Liver (tissue), 9 donors: ENCODE results near the gene GOLT1B. TPM values are rescaled to one million over a fixed set of nuclear protein-coding genes. Genes with fewer than 3 reads are reported as not detected.

Source experiments
- DNase-seq: peaks from one replicate; pipeline ENCODE4 v3.0.0-alpha.2; 2017; ENCODE audit warnings: low spot score
- H3K27ac ChIP-seq, 2 donors: one replicate each; pipeline ENCODE4 v1.7.0; 2013; ENCODE audit warnings: inconsistent platforms in 2 of 2, low read length in 2 of 2, control low read depth in 1 of 2, low read depth in 1 of 2, mild to moderate bottlenecking in 1 of 2
- H3K27me3 ChIP-seq, 4 donors: one replicate each; pipeline versions ENCODE4 v1.6.1 to v1.7.0; 2013; ENCODE audit warnings: low read length in 3 of 4, inconsistent platforms in 1 of 4, mild to moderate bottlenecking in 1 of 4, moderate library complexity in 1 of 4; ENCODE audit not compliant: control insufficient read depth in 4 of 4, insufficient read depth in 4 of 4
- H3K36me3 ChIP-seq, 4 donors: one replicate each; pipeline versions ENCODE4 v1.6.1 to v1.7.0; 2013; ENCODE audit warnings: low read length in 3 of 4, mild to moderate bottlenecking in 3 of 4, low read depth in 1 of 4, moderate library complexity in 1 of 4; ENCODE audit not compliant: control insufficient read depth in 4 of 4, insufficient read depth in 3 of 4
- H3K4me1 ChIP-seq, 4 donors: one replicate each; pipeline versions ENCODE4 v1.6.1 to v1.7.0; 2013; ENCODE audit warnings: low read length in 3 of 4, mild to moderate bottlenecking in 3 of 4, moderate library complexity in 1 of 4; ENCODE audit not compliant: control insufficient read depth in 4 of 4, insufficient read depth in 4 of 4
- H3K4me3 ChIP-seq, 3 donors: one replicate each; pipeline versions ENCODE4 v1.6.1 to v1.7.0; 2013; ENCODE audit warnings: low read length in 3 of 3, control low read depth in 1 of 3, low read depth in 1 of 3, mild to moderate bottlenecking in 1 of 3
- H3K9ac ChIP-seq, 2 donors: one replicate each; pipeline ENCODE4 v1.7.0; 2013; ENCODE audit warnings: low read length in 2 of 2, mild to moderate bottlenecking in 2 of 2, moderate library complexity in 2 of 2, control low read depth in 1 of 2, low read depth in 1 of 2
- H3K9me3 ChIP-seq, 4 donors: one replicate each; pipeline versions ENCODE4 v1.6.1 to v1.7.0; 2013; ENCODE audit warnings: low read length in 3 of 4; ENCODE audit not compliant: control insufficient read depth in 4 of 4
- EGR1 ChIP-seq, 2 donors: IDR thresholded peaks; 2 replicates each; pipeline ENCODE4 v1.6.1; 2016 to 2018; ENCODE audit warnings: antibody characterized with exemption in 2 of 2, low read depth in 2 of 2
- FOXA1 ChIP-seq: IDR thresholded peaks from 2 replicates; pipeline ENCODE4 v1.6.1; 2016; ENCODE audit warnings: antibody characterized with exemption
- FOXA2 ChIP-seq: IDR thresholded peaks from 2 replicates; pipeline ENCODE4 v1.6.1; 2016; ENCODE audit warnings: antibody characterized with exemption
- GABPA ChIP-seq, 2 donors: IDR thresholded peaks in 1 of 2; conservative IDR thresholded peaks in 1 of 2; 2 replicates each; pipeline ENCODE4 v1.6.1; 2016; ENCODE audit warnings: antibody characterized with exemption in 2 of 2, mild to moderate bottlenecking in 1 of 2, moderate library complexity in 1 of 2
- HNF4A ChIP-seq, 2 donors: conservative IDR thresholded peaks; 2 replicates each; pipeline ENCODE4 v1.6.1; 2016; ENCODE audit warnings: antibody characterized with exemption in 2 of 2, mild to moderate bottlenecking in 2 of 2
- HNF4G ChIP-seq: IDR thresholded peaks from 2 replicates; pipeline ENCODE4 v1.6.1; 2016; ENCODE audit warnings: antibody characterized with exemption
- JUND ChIP-seq, 2 donors: IDR thresholded peaks; 2 replicates each; pipeline ENCODE4 v1.6.1; 2016; ENCODE audit warnings: antibody characterized with exemption in 2 of 2
- NR2F2 ChIP-seq: IDR thresholded peaks from 2 replicates; pipeline ENCODE4 v1.6.1; 2016; ENCODE audit warnings: antibody characterized with exemption
- RAD21 ChIP-seq, 2 donors: IDR thresholded peaks; 2 replicates each; pipeline ENCODE4 v1.6.1; 2016; ENCODE audit warnings: antibody characterized with exemption in 2 of 2, mild to moderate bottlenecking in 2 of 2
- RXRA ChIP-seq, 2 donors: IDR thresholded peaks; 2 replicates each; pipeline ENCODE4 v1.6.1; 2017 to 2018; ENCODE audit warnings: antibody characterized with exemption in 2 of 2, mild to moderate bottlenecking in 1 of 2
- SP1 ChIP-seq: IDR thresholded peaks from 2 replicates; pipeline ENCODE4 v1.6.1; 2018; ENCODE audit warnings: antibody characterized with exemption, mild to moderate bottlenecking
- TAF1 ChIP-seq: conservative IDR thresholded peaks from 2 replicates; pipeline ENCODE4 v1.6.1; 2016; ENCODE audit warnings: antibody characterized with exemption, mild to moderate bottlenecking
- YY1 ChIP-seq: IDR thresholded peaks from 2 replicates; pipeline ENCODE4 v1.6.1; 2016; ENCODE audit warnings: antibody characterized with exemption, mild to moderate bottlenecking
- WGBS: extraction: QIAGEN DNeasy Blood & Tissue Kit; methylation state at CpG from one replicate; pipeline ENCODE4 v1.1.7; 2013; 5-methylcytosine and 5-hydroxymethylcytosine counted together
- polyA plus RNA-seq, 2 donors: library from polyadenylated mRNA; stranded (reverse) in 1 of 2; unstranded in 1 of 2; fragments of 200-250 nt in 1 of 2; fragments of >200 nt in 1 of 2; fragmentation: Nextera tagmentation in 1 of 2; extraction: Ambion mirVana in 1 of 2; gene quantifications; one replicate each; pipeline versions ENCODE4 v1.2.1 to v1.2.3, GENCODE V29; 2013 to 2015
- total RNA-seq, 2 donors: library from RNA; depleted of rRNA; stranded (reverse); fragments of >200 nt; gene quantifications; one replicate each; pipeline ENCODE4 v1.2.3, GENCODE V29; 2014
- TF ChIP-seq, protein P1 (sequence below): IDR thresholded peaks from 2 replicates; pipeline ENCODE4 v1.6.1; 2016; ENCODE audit warnings: antibody characterized with exemption
- TF ChIP-seq, protein P2 (sequence below): IDR thresholded peaks from 2 replicates; pipeline ENCODE4 v1.6.1; 2016; ENCODE audit warnings: antibody characterized with exemption
- TF ChIP-seq, protein P3 (sequence below): IDR thresholded peaks from 2 replicates; pipeline ENCODE4 v1.6.1; 2016; ENCODE audit warnings: antibody characterized with exemption, mild to moderate bottlenecking
- TF ChIP-seq, protein P4 (sequence below): fragments of 150-350 bp; IDR thresholded peaks from 2 replicates; pipeline ENCODE4 v1.5.1; 2017; ENCODE audit warnings: improper control_type of control experiment, low read depth, low read length; ENCODE audit not compliant: missing input control
- TF ChIP-seq, protein P5 (sequence below): IDR thresholded peaks from 2 replicates; pipeline ENCODE4 v1.6.1; 2016; ENCODE audit warnings: antibody characterized with exemption
- donor health status: healthy.
- donor health status: healthy.
- donor health status: healthy.
- donor health status: healthy.
- donor health status: healthy.

Gene GOLT1B
- total and polyA plus RNA-seq, 4 donors = 11.0 to 36.9 (median 17.3) TPM

DNA sequence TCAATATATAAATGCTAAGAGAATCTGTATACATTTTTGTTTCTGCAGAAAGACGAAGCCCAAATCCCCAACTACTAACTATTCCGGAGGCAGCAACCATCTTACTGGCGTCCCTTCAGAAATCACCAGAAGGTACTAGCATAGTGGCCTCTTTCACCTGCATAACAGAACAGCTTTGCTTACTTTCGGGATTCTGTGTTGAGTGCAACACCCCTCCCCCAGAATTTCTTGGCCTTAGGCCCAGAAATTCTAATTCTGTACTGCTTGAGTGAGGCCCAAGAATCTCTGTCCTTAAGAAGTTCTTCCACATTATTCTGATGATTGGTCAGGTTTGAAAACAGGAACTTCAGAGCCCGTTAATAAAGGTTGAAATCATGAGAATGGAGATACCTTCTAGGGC, 27.4 kb downstream of the GOLT1B start:
- 79% methylated on average over 5 of the region's 5 CpGs for WGBS
- H3K27ac ChIP-seq = no peak overlapping the region

More for the DNA sequence above, 27.4 kb downstream of the GOLT1B start:
- Histone ChIP-seq H3K27me3 (no peaks in the 10 kb centered on the region), H3K36me3 (peaks cover 2 to 21% (median 8%) of the 10 kb centered on the region in 4 donors), H3K9me3 (peaks cover 0 to 3% (median 0%) of the 10 kb centered on the region in 4 donors), H3K4me3 (no peak overlapping the region), H3K4me1 (peaks cover 0 to 22% (median 17%) of the 10 kb centered on the region in 4 donors), H3K9ac (no peak overlapping the region)
- no peak for DNase-seq
- TF ChIP-seq, protein P1, sequence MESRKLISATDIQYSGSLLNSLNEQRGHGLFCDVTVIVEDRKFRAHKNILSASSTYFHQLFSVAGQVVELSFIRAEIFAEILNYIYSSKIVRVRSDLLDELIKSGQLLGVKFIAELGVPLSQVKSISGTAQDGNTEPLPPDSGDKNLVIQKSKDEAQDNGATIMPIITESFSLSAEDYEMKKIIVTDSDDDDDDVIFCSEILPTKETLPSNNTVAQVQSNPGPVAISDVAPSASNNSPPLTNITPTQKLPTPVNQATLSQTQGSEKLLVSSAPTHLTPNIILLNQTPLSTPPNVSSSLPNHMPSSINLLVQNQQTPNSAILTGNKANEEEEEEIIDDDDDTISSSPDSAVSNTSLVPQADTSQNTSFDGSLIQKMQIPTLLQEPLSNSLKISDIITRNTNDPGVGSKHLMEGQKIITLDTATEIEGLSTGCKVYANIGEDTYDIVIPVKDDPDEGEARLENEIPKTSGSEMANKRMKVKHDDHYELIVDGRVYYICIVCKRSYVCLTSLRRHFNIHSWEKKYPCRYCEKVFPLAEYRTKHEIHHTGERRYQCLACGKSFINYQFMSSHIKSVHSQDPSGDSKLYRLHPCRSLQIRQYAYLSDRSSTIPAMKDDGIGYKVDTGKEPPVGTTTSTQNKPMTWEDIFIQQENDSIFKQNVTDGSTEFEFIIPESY = no peak
- TF ChIP-seq HNF4G (no peak), HNF4A (conservative IDR thresholded peaks at IDR 0.05) (no peak), RAD21 (IDR thresholded peaks at IDR 0.05) (no peak), EGR1 (IDR thresholded peaks at IDR 0.05; ENCODE audit: low read depth in 2 of 2) (no peak), YY1 (no peak), NR2F2 (no peak), TAF1 (no peak), FOXA2 (no peak), RXRA (IDR thresholded peaks at IDR 0.05) (no peak), JUND (IDR thresholded peaks at IDR 0.05) (no peak), GABPA (IDR thresholded peaks at IDR 0.05 in 1 of 2, conservative IDR thresholded peaks at IDR 0.05 in 1 of 2) (no peak), SP1 (no peak), FOXA1 (no peak)
- TF ChIP-seq, protein P2, sequence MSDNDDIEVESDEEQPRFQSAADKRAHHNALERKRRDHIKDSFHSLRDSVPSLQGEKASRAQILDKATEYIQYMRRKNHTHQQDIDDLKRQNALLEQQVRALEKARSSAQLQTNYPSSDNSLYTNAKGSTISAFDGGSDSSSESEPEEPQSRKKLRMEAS = no peak
- TF ChIP-seq, protein P3, sequence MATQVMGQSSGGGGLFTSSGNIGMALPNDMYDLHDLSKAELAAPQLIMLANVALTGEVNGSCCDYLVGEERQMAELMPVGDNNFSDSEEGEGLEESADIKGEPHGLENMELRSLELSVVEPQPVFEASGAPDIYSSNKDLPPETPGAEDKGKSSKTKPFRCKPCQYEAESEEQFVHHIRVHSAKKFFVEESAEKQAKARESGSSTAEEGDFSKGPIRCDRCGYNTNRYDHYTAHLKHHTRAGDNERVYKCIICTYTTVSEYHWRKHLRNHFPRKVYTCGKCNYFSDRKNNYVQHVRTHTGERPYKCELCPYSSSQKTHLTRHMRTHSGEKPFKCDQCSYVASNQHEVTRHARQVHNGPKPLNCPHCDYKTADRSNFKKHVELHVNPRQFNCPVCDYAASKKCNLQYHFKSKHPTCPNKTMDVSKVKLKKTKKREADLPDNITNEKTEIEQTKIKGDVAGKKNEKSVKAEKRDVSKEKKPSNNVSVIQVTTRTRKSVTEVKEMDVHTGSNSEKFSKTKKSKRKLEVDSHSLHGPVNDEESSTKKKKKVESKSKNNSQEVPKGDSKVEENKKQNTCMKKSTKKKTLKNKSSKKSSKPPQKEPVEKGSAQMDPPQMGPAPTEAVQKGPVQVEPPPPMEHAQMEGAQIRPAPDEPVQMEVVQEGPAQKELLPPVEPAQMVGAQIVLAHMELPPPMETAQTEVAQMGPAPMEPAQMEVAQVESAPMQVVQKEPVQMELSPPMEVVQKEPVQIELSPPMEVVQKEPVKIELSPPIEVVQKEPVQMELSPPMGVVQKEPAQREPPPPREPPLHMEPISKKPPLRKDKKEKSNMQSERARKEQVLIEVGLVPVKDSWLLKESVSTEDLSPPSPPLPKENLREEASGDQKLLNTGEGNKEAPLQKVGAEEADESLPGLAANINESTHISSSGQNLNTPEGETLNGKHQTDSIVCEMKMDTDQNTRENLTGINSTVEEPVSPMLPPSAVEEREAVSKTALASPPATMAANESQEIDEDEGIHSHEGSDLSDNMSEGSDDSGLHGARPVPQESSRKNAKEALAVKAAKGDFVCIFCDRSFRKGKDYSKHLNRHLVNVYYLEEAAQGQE = no peak
- TF ChIP-seq, protein P4, sequence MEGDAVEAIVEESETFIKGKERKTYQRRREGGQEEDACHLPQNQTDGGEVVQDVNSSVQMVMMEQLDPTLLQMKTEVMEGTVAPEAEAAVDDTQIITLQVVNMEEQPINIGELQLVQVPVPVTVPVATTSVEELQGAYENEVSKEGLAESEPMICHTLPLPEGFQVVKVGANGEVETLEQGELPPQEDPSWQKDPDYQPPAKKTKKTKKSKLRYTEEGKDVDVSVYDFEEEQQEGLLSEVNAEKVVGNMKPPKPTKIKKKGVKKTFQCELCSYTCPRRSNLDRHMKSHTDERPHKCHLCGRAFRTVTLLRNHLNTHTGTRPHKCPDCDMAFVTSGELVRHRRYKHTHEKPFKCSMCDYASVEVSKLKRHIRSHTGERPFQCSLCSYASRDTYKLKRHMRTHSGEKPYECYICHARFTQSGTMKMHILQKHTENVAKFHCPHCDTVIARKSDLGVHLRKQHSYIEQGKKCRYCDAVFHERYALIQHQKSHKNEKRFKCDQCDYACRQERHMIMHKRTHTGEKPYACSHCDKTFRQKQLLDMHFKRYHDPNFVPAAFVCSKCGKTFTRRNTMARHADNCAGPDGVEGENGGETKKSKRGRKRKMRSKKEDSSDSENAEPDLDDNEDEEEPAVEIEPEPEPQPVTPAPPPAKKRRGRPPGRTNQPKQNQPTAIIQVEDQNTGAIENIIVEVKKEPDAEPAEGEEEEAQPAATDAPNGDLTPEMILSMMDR = no peak
- TF ChIP-seq, protein P5, sequence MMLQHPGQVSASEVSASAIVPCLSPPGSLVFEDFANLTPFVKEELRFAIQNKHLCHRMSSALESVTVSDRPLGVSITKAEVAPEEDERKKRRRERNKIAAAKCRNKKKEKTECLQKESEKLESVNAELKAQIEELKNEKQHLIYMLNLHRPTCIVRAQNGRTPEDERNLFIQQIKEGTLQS = no peak
